Measurements from ENCODE around the gene MRPL11. TPM values are rescaled to one million over a fixed set of nuclear protein-coding genes. Genes with fewer than 3 reads are reported as not detected.
"Not testable (repeated sequence)": the region's sequence is repeated elsewhere in the genome, so short reads cannot be mapped to it uniquely, and the experiment has no call there.

The MRPL11 gene
- total RNA-seq, 1 experiment from 2014 or later: 69.6 TPM

- Histone ChIP-seq H3K4me2 (ENCODE audit: low read depth, low read length, poor library complexity, severe bottlenecking) (peak overlapping the region; percentile 58), H3K79me2 (ENCODE audit: low read length) (no peaks in the 10 kb centered on the region), H3K4me1 (ENCODE audit: low read length) (peaks cover 27% of the 10 kb centered on the region), H3K9me3 (ENCODE audit: low read length) (no peaks in the 10 kb centered on the region), H4K20me1 (ENCODE audit: insufficient read depth, low read depth, low read length) (peaks cover 8% of the 10 kb centered on the region; the same call in 1 of the 2 replicates), H2AFZ (ENCODE audit: low read length) (no peak overlapping the region), H3K9ac (ENCODE audit: low read length) (peak overlapping the region; percentile 46), H3K9me2 (replicated peaks; ENCODE audit: insufficient read depth, low read length) (no peaks in the 10 kb centered on the region), H3K4me3 (ENCODE audit: low read length) (peak overlapping the region; percentile 31; the same call in 1 of the 2 replicates), H3K27me3 (ENCODE audit: low read length) (no peaks in the 10 kb centered on the region), H3K36me3 (ENCODE audit: insufficient read depth, low read length) (no peaks in the 10 kb centered on the region), H3K27ac (ENCODE audit: low read length) (no peak overlapping the region)
- no peak for DNase-seq
These were observed 26.3 kb upstream of the MRPL11 start for GRCh38 chr11:66464916-66465315.

- H3K4me1 ChIP-seq (ENCODE audit: low read length): peaks cover 34% of the 10 kb centered on the region
- H3K9me3 ChIP-seq (ENCODE audit: low read length); H3K27me3 ChIP-seq (ENCODE audit: low read length); H3K79me2 ChIP-seq (ENCODE audit: low read length); H2AFZ ChIP-seq (ENCODE audit: low read length); H3K27ac ChIP-seq (ENCODE audit: low read length); H3K4me2 ChIP-seq (ENCODE audit: low read depth, low read length, poor library complexity, severe bottlenecking); DNase-seq; H3K9ac ChIP-seq (ENCODE audit: low read length); H3K9me2 ChIP-seq (replicated peaks; ENCODE audit: insufficient read depth, low read length); H4K20me1 ChIP-seq (ENCODE audit: insufficient read depth, low read depth, low read length); H3K36me3 ChIP-seq (ENCODE audit: insufficient read depth, low read length); H3K4me3 ChIP-seq (ENCODE audit: low read length): not testable (repeated sequence)
These were observed 25.5 kb upstream of the MRPL11 start for GRCh38 chr11:66464116-66464515.

- DNase-seq: peak; percentile 37
- Histone ChIP-seq H3K27me3 (ENCODE audit: low read length) (no peaks in the 10 kb centered on the region), H3K4me2 (ENCODE audit: low read depth, low read length, poor library complexity, severe bottlenecking) (no peak overlapping the region), H3K36me3 (ENCODE audit: insufficient read depth, low read length) (no peaks in the 10 kb centered on the region), H3K79me2 (ENCODE audit: low read length) (no peaks in the 10 kb centered on the region), H3K9me3 (ENCODE audit: low read length) (no peaks in the 10 kb centered on the region), H3K9me2 (replicated peaks; ENCODE audit: insufficient read depth, low read length) (no peaks in the 10 kb centered on the region), H3K27ac (ENCODE audit: low read length) (no peak overlapping the region), H3K9ac (ENCODE audit: low read length) (no peak overlapping the region), H2AFZ (ENCODE audit: low read length) (no peak overlapping the region), H3K4me3 (ENCODE audit: low read length) (no peak overlapping the region), H3K4me1 (ENCODE audit: low read length) (peaks cover 39% of the 10 kb centered on the region), H4K20me1 (ENCODE audit: insufficient read depth, low read depth, low read length) (peaks cover 6% of the 10 kb centered on the region; the same call in 1 of the 2 replicates)
These were observed 24.3 kb upstream of the MRPL11 start for GRCh38 chr11:66462911-66463310.

GRCh38 chr11:66462010-66462409 is 23.4 kb upstream of the MRPL11 start:
- Histone ChIP-seq H3K36me3 (ENCODE audit: insufficient read depth, low read length) (no peaks in the 10 kb centered on the region), H3K9ac (ENCODE audit: low read length) (no peak overlapping the region), H3K79me2 (ENCODE audit: low read length) (no peaks in the 10 kb centered on the region), H2AFZ (ENCODE audit: low read length) (no peak overlapping the region), H3K4me3 (ENCODE audit: low read length) (no peak overlapping the region), H4K20me1 (ENCODE audit: insufficient read depth, low read depth, low read length) (no peaks in the 10 kb centered on the region), H3K27ac (ENCODE audit: low read length) (no peak overlapping the region), H3K4me1 (ENCODE audit: low read length) (peaks cover 31% of the 10 kb centered on the region), H3K4me2 (ENCODE audit: low read depth, low read length, poor library complexity, severe bottlenecking) (no peak overlapping the region), H3K9me2 (replicated peaks; ENCODE audit: insufficient read depth, low read length) (no peaks in the 10 kb centered on the region), H3K27me3 (ENCODE audit: low read length) (no peaks in the 10 kb centered on the region), H3K9me3 (ENCODE audit: low read length) (no peaks in the 10 kb centered on the region)
- DNase-seq: no peak

GRCh38 chr11:66459138-66459778 is 20.6 kb upstream of the MRPL11 start:
- no peaks in the 10 kb centered on the region for H3K9me2 ChIP-seq (replicated peaks; ENCODE audit: insufficient read depth, low read length)
- no peaks in the 10 kb centered on the region for H3K9me3 ChIP-seq (ENCODE audit: low read length)
- H2AFZ ChIP-seq (ENCODE audit: low read length): no peak overlapping the region
- no peak overlapping the region for H3K27ac ChIP-seq (ENCODE audit: low read length)
- H3K4me1 ChIP-seq (ENCODE audit: low read length): peaks cover 13% of the 10 kb centered on the region
- H3K9ac ChIP-seq (ENCODE audit: low read length): peak overlapping the region; percentile 12; the same call in 1 of the 2 replicates
- H3K4me2 ChIP-seq (ENCODE audit: low read depth, low read length, poor library complexity, severe bottlenecking): peak overlapping the region; percentile 42
- no peaks in the 10 kb centered on the region for H3K79me2 ChIP-seq (ENCODE audit: low read length)
- no peaks in the 10 kb centered on the region for H3K27me3 ChIP-seq (ENCODE audit: low read length)
- H3K36me3 ChIP-seq (ENCODE audit: insufficient read depth, low read length): no peaks in the 10 kb centered on the region
- H3K4me3 ChIP-seq (ENCODE audit: low read length): peak overlapping the region; percentile 14; the same call in 1 of the 2 replicates
- H4K20me1 ChIP-seq (ENCODE audit: insufficient read depth, low read depth, low read length): no peaks in the 10 kb centered on the region
- DNase-seq: peak; percentile 63

- Histone ChIP-seq H3K9ac (ENCODE audit: low read length) (no peak overlapping the region), H3K4me1 (ENCODE audit: low read length) (peaks cover 13% of the 10 kb centered on the region), H3K27me3 (ENCODE audit: low read length) (no peaks in the 10 kb centered on the region), H3K4me3 (ENCODE audit: low read length) (no peak overlapping the region), H3K9me2 (replicated peaks; ENCODE audit: insufficient read depth, low read length) (no peaks in the 10 kb centered on the region), H3K9me3 (ENCODE audit: low read length) (no peaks in the 10 kb centered on the region), H3K27ac (ENCODE audit: low read length) (no peak overlapping the region), H3K79me2 (ENCODE audit: low read length) (no peaks in the 10 kb centered on the region), H2AFZ (ENCODE audit: low read length) (no peak overlapping the region), H3K36me3 (ENCODE audit: insufficient read depth, low read length) (no peaks in the 10 kb centered on the region), H3K4me2 (ENCODE audit: low read depth, low read length, poor library complexity, severe bottlenecking) (no peak overlapping the region), H4K20me1 (ENCODE audit: insufficient read depth, low read depth, low read length) (no peaks in the 10 kb centered on the region)
- DNase-seq: peak; percentile 42
These were observed 19.2 kb upstream of the MRPL11 start for GRCh38 chr11:66457826-66458225.

- H3K79me2 ChIP-seq (ENCODE audit: low read length): no peaks in the 10 kb centered on the region
- no peak overlapping the region for H3K27ac ChIP-seq (ENCODE audit: low read length)
- no peaks in the 10 kb centered on the region for H3K36me3 ChIP-seq (ENCODE audit: insufficient read depth, low read length)
- no peak overlapping the region for H2AFZ ChIP-seq (ENCODE audit: low read length)
- no peak overlapping the region for H3K9ac ChIP-seq (ENCODE audit: low read length)
- no peak overlapping the region for H3K4me3 ChIP-seq (ENCODE audit: low read length)
- H3K9me3 ChIP-seq (ENCODE audit: low read length): no peaks in the 10 kb centered on the region
- H3K9me2 ChIP-seq (replicated peaks; ENCODE audit: insufficient read depth, low read length): no peaks in the 10 kb centered on the region
- H4K20me1 ChIP-seq (ENCODE audit: insufficient read depth, low read depth, low read length): no peaks in the 10 kb centered on the region
- no peak overlapping the region for H3K4me2 ChIP-seq (ENCODE audit: low read depth, low read length, poor library complexity, severe bottlenecking)
- DNase-seq: peak; percentile 38
- peaks cover 13% of the 10 kb centered on the region for H3K4me1 ChIP-seq (ENCODE audit: low read length)
- H3K27me3 ChIP-seq (ENCODE audit: low read length): no peaks in the 10 kb centered on the region
These were observed 16.2 kb upstream of the MRPL11 start for GRCh38 chr11:66454828-66455227.

GRCh38 chr11:66454247-66454646 is 15.6 kb upstream of the MRPL11 start:
- no peak overlapping the region for H3K4me3 ChIP-seq (ENCODE audit: low read length)
- peaks cover 8% of the 10 kb centered on the region for H3K4me1 ChIP-seq (ENCODE audit: low read length)
- H3K27ac ChIP-seq (ENCODE audit: low read length): no peak overlapping the region
- H3K36me3 ChIP-seq (ENCODE audit: insufficient read depth, low read length): no peaks in the 10 kb centered on the region
- no peak overlapping the region for H2AFZ ChIP-seq (ENCODE audit: low read length)
- no peaks in the 10 kb centered on the region for H3K79me2 ChIP-seq (ENCODE audit: low read length)
- H4K20me1 ChIP-seq (ENCODE audit: insufficient read depth, low read depth, low read length): no peaks in the 10 kb centered on the region
- DNase-seq: peak; percentile 32
- H3K4me2 ChIP-seq (ENCODE audit: low read depth, low read length, poor library complexity, severe bottlenecking): no peak overlapping the region
- no peaks in the 10 kb centered on the region for H3K9me3 ChIP-seq (ENCODE audit: low read length)
- H3K27me3 ChIP-seq (ENCODE audit: low read length): no peaks in the 10 kb centered on the region
- H3K9me2 ChIP-seq (replicated peaks; ENCODE audit: insufficient read depth, low read length): no peaks in the 10 kb centered on the region
- no peak overlapping the region for H3K9ac ChIP-seq (ENCODE audit: low read length)
